ENCODE results near the gene TEAD4. TPM values are rescaled to one million over a fixed set of nuclear protein-coding genes. Genes with fewer than 3 reads are reported as not detected.

TEAD4 gene
- total RNA-seq, 1 experiment from 2014 or later, result 127 TPM

DNA sequence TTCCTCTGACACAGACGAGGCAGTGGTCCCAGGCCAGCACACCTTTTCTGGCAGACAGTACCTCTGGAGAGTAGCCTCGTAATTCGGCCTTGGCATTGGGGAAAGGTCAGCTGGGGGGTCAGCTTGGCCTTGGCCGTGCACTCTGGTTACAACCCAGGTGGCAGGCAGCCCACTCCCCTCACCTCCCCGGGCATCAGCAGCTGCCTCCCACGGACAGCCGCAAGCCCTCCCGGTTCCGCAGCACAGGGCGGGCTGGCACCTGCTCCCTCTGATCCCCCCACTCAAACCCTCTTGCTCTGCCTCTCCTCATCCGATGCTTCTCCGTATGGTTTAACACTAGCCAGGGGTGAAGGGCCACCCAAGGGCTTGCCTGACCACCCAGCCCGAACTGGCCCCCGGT lies 50.6 kb downstream of the TEAD4 start:
- Histone ChIP-seq H3K9ac (ENCODE audit: extremely low read depth, insufficient read length, low read length) (no peak overlapping the region), H3K14ac (ENCODE audit: insufficient read depth, low read length) (no peak overlapping the region), H3K18ac (ENCODE audit: insufficient read length, low read depth, low read length) (no peak overlapping the region), H3K23ac (ENCODE audit: insufficient read length, low read depth, low read length) (no peak overlapping the region), H3K79me1 (ENCODE audit: insufficient read depth, low read depth, low read length, poor library complexity, severe bottlenecking) (no peaks in the 10 kb centered on the region), H3T11ph (ENCODE audit: low read length) (no peak overlapping the region), H2BK15ac (ENCODE audit: low read depth, low read length) (no peak overlapping the region), H2BK20ac (ENCODE audit: low read depth, low read length, poor library complexity, severe bottlenecking) (no peak overlapping the region), H4K8ac (replicated peaks; ENCODE audit: insufficient read length, low read depth, low read length) (no peak overlapping the region), H2AK5ac (ENCODE audit: insufficient read length, low read length) (no peak overlapping the region), H3K23me2 (ENCODE audit: insufficient read length, low read depth, low read length, poor library complexity, severe bottlenecking) (no peaks in the 10 kb centered on the region), H4K20me1 (ENCODE audit: control insufficient read depth, insufficient read depth, insufficient read length) (no peaks in the 10 kb centered on the region), H3K27ac (ENCODE audit: insufficient read length, low read depth, low read length) (no peak overlapping the region), H3K9me3 (ENCODE audit: control insufficient read depth, low read depth, low read length) (no peaks in the 10 kb centered on the region), H3K56ac (ENCODE audit: insufficient read length, low read depth, low read length) (no peak overlapping the region), H4K91ac (ENCODE audit: insufficient read length, low read depth, low read length) (no peak overlapping the region), H2AFZ (ENCODE audit: low read length) (no peak overlapping the region), H3K27me3 (ENCODE audit: insufficient read depth, low read length) (no peaks in the 10 kb centered on the region), H3K4ac (ENCODE audit: low read depth, low read length) (no peak overlapping the region), H3K79me2 (ENCODE audit: insufficient read depth, low read length) (no peaks in the 10 kb centered on the region; the same call in 1 of the 2 replicates), H4K5ac (ENCODE audit: insufficient read length, low read depth, low read length) (no peak overlapping the region), H2BK120ac (ENCODE audit: low read depth, low read length, poor library complexity, severe bottlenecking) (no peak overlapping the region), H2BK5ac (ENCODE audit: insufficient read length, low read length) (no peak overlapping the region), H2BK12ac (ENCODE audit: insufficient read length, low read depth, low read length) (no peak overlapping the region), H3K4me1 (ENCODE audit: insufficient read depth, low read length) (no peaks in the 10 kb centered on the region), H3K4me2 (ENCODE audit: insufficient read depth, insufficient read length, low read length) (no peak overlapping the region)
- Mint-ChIP-seq H3K9me3 (no peaks in the 10 kb centered on the region), H3K27me3 (ENCODE audit: low read depth) (no peaks in the 10 kb centered on the region), H3K4me3 (no peak overlapping the region), H3K36me3 (ENCODE audit: insufficient read depth in 1 of 3, low read depth in 3 of 3) (peaks cover 10 to 68% (median 19%) of the 10 kb centered on the region in 3 experiments; a peak in 6 of 7 replicates), H3K4me1 (no peaks in the 10 kb centered on the region), H3K27ac (peak overlapping the region in 1 of 3 experiments; percentile 86; a peak in 1 of 7 replicates)
- DNase-seq, result no peak
- TF ChIP-seq, protein P1, sequence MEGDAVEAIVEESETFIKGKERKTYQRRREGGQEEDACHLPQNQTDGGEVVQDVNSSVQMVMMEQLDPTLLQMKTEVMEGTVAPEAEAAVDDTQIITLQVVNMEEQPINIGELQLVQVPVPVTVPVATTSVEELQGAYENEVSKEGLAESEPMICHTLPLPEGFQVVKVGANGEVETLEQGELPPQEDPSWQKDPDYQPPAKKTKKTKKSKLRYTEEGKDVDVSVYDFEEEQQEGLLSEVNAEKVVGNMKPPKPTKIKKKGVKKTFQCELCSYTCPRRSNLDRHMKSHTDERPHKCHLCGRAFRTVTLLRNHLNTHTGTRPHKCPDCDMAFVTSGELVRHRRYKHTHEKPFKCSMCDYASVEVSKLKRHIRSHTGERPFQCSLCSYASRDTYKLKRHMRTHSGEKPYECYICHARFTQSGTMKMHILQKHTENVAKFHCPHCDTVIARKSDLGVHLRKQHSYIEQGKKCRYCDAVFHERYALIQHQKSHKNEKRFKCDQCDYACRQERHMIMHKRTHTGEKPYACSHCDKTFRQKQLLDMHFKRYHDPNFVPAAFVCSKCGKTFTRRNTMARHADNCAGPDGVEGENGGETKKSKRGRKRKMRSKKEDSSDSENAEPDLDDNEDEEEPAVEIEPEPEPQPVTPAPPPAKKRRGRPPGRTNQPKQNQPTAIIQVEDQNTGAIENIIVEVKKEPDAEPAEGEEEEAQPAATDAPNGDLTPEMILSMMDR (conservative IDR thresholded peaks at IDR 0.05), result no peak
- WGBS (ENCODE audit: extremely low coverage, insufficient read length, low lambda C conversion rate), result no CpG with 5 or more reads among the region's 14 CpGs
